Stimulated activated naive CD8-positive, alpha-beta T cell treated with anti-CD3 and anti-CD28 coated beads, Interleukin-15, Interleukin-2, amounts not matched to agents 100 ng/mL and 50 ng/mL, for 24 hours (primary cell): ENCODE measurements around the gene MUTYH.
"Not testable (repeated sequence)": the region's sequence is repeated elsewhere in the genome, so short reads cannot be mapped to it uniquely, and the experiment has no call there.

Experiments
- H3K27ac Mint-ChIP-seq: one replicate; pipeline ENCODE4 v1.8.0; 2021; ENCODE audit warnings: mild to moderate bottlenecking, mixed read lengths
- H3K27me3 Mint-ChIP-seq: one replicate; pipeline ENCODE4 v1.8.0; 2021; ENCODE audit warnings: mixed read lengths
- H3K36me3 Mint-ChIP-seq: one replicate; pipeline ENCODE4 v1.8.0; 2021; ENCODE audit warnings: low read depth, mixed read lengths
- H3K4me1 Mint-ChIP-seq: one replicate; pipeline ENCODE4 v1.8.0; 2021; ENCODE audit warnings: low read depth, mixed read lengths
- H3K4me3 Mint-ChIP-seq: one replicate; pipeline ENCODE4 v1.8.0; 2021; ENCODE audit warnings: mild to moderate bottlenecking, mixed read lengths
- H3K9me3 Mint-ChIP-seq: one replicate; pipeline ENCODE4 v1.8.0; 2021; ENCODE audit warnings: mixed read lengths

The MUTYH gene

GRCh38 chr1:45284858-45285257, 55.4 kb downstream of the MUTYH start:
- not testable (repeated sequence) for H3K4me3 Mint-ChIP-seq, H3K4me1 Mint-ChIP-seq, H3K36me3 Mint-ChIP-seq, H3K9me3 Mint-ChIP-seq, H3K27ac Mint-ChIP-seq, H3K27me3 Mint-ChIP-seq

- H3K36me3 Mint-ChIP-seq: no peaks in the 10 kb centered on the region
- H3K9me3 Mint-ChIP-seq: peaks cover 3% of the 10 kb centered on the region
These were observed 57.9 kb downstream of the MUTYH start for GRCh38 chr1:45282351-45282750.

More at GRCh38 chr1:45282351-45282750, 57.9 kb downstream of the MUTYH start:
- no peak overlapping the region for H3K27ac Mint-ChIP-seq
- no peak overlapping the region for H3K4me3 Mint-ChIP-seq
- no peaks in the 10 kb centered on the region for H3K4me1 Mint-ChIP-seq
- H3K27me3 Mint-ChIP-seq: no peaks in the 10 kb centered on the region
